ENCODE data around the gene ABCG8.

The ABCG8 gene

DNA sequence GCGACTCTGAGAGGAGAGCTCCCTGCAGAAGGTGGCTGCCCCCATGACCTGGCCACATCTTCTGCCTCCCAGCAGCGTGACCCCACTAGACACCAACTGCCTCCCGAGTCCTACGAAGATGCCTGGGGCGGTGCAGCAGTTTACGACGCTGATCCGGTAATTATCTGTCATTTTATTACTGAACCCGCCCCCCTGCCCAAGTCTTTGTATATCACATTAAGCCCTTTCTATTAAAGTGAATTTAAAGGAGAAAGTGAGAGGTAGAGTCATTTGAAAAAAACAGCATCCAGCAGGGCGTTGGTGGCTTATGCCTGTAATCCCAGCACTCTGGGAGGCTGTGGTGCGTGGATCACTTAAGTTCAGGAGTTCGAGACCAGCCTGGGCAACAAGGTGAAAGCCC, 33.4 kb downstream of the ABCG8 start:
- DNase-seq = no peak

DNA sequence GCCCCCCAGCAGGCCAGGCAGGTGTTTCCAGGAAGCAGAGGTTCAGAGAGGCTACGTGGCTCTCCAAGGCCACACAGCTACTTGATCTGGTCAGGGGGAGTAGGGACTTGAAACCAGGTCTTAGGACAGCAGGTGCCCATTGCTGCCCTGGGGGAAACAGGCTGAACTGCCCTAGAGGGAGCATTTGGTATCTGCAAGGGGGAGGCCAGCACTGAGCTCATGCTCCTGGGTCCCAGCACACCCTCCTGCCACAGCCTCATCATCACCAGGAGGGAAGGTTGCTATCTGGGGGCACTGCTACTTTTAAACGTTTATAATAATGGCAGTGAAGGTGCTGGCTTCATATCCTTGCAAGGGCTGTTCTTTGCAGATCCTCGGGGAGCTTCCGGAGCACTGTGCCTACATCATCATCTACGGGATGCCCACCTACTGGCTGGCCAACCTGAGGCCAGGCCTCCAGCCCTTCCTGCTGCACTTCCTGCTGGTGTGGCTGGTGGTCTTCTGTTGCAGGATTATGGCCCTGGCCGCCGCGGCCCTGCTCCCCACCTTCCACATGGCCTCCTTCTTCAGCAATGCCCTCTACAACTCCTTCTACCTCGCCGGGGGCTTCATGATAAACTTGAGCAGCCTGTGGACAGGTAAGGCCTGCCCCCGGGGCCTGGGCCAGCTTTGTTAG, 36.1 kb downstream of the ABCG8 start:
- no peak for DNase-seq

DNA sequence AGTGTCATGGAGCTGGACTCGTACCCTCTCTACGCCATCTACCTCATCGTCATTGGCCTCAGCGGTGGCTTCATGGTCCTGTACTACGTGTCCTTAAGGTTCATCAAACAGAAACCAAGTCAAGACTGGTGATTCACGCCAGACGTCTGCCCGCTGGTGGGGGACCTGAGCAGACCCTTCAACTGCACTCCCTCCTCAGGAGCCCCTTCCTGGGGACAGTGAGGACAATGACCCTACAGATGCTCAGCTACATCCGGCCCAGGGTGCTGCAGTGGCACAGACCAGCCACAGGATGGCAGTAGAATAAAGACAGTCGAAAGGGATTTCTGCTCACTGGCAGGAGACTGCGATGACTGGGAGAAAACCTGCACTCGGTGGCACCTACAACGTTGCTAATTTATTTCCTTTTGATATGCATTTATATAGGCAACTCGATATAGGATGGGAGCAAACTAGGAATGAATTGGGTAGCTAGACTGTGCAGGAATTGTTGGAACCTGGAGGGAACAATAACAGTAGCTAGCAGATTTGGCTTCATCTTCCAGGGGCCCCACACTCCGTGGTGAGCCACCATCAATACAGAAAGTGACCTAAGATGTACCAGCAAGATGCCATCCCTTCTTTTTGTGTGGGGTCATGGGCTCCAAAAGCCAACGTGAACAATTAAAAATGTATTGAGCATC, 39.2 kb downstream of the ABCG8 start:
- DNase-seq = peak in 38 of 51 donors; percentile 8 to 79 (median 45)

DNA sequence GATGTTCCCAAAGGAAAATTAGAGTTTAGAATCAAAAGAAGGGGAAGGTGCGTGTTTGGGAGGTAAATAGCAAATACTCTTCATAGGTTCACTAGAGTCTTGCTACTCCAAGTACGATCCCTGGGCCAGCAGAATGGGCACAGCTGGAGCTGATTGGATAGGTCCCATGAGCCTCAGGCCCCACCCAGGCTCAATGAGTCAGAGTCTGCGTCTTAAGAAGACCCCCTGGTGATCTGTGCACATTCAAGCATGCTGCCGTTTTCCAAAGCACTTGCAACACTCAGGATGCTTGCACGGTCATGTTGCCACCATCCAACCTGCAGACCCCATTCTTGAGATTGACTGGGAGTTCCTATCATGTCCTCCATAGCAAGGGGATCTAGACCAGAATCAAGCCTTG, 40.5 kb downstream of the ABCG8 start:
- no peak for DNase-seq

DNA sequence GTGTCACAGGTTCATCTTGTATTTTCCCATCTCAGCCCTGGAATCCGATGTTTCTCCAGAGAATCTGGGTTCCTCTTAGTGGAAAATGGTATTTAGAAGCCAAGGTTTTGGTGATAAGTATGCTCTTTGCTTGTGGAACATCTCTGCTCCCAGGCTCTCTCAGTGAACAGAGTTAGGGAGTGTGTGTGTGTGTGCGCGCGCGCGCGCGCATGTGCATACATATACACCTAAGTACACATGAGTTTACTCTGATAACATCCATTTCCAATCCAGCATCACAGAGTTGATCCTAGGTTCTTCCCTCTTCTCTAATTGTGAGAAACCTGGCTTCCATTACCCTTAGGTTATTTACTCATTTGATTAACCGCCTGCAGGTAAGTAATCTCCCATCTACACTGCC, 41.7 kb downstream of the ABCG8 start:
- no peak for DNase-seq

DNA sequence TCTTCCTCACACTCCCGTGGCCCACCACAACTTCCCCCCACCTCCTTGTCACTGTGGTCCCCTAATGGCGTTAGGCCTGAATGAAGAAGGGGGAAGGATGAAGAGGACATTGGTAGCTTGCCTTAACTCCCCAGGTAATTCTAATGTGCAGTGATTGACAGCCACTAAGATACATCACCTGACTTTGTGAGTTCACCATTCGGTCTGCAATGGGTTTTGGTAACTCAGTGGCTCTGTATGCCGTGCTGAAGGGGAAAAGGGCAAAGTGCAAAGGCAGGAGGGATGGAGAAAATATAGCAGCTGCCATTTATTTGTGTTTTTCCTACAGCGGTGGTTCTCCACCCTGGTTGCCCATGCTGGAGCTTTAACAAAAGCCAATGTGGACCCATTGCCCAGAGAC, 42.2 kb downstream of the ABCG8 start:
- no peak for DNase-seq

DNA sequence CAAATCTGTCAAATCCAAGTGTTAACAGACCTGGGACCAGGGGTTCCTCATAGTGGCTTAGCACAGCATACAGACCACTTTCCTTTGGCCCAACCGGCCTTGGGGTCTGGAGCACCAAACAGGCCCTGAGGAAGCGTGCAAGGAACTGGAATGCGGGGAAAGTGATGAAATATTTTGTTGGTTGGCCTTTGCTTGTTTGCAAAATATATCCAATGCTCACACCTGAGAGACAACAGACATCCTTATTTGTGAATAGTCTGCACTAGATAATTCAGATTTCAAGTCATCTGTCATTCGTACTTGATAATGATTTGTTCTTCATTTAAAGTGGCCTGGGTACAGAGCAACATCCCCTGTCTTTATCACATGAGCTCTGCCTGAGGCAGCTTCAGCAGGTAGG, 43.5 kb downstream of the ABCG8 start:
- DNase-seq = no peak

DNA sequence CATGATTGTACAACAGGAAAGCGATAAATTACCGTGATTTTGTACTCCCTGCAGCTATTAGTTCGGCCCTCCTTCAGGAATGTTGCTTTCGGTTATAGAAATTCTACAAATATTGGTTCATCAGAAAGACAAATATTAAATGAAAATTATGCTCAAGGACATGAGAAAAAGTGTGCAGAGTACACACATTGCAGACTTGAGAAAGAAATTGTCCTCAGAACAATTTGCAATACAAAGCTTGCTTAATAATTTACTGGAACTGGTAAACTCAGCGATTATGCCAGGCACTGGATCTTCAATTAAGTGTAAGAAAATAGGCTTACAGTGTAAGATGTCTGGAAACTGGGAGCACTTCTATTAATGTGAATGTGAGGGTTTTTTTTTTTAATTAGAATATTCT, 45.9 kb downstream of the ABCG8 start:
- DNase-seq = no peak

DNA sequence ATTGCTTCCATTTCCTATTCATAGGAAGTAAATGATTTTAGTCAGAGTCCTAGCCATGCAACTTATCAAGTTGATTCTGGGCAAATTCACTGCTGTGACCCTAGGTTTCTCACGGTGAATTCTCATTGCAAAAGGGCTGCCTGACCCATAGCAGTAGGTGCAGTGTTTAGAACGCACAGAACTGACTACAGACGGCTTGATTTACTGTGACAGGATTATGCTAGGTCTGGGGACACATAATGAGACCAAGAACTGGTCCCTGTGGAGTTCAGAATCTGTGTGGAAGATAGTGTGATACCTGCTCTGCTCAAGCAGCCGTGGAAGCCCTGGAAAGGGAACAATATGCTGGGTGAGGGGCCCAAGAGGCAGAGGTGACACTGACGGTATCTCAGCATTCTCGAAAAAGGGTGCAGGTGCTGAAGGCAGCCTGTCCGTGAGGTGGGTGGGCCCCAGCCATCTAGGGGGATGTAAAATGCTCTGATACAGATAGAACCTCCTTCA, 46.4 kb downstream of the ABCG8 start:
- no peak for DNase-seq

DNA sequence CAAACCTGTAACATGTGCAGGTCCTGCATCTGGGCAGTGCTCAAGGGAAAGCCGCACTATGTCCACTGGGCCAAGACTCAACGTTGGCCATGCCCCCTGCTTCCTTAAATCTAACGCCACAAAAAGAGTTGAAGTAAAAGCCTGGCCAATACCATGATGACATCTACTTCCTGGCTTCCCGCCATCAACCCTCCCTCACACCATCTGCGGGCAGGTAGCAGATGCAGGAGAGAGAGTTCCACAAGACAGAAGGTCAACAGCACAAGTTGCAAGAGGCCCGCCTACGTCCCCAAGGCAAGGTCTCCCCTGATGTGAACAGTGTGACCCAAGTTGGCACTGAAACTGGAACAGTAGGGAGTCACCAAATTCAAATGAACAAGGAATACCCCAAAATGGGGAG, 48.4 kb downstream of the ABCG8 start:
- DNase-seq = no peak

DNA sequence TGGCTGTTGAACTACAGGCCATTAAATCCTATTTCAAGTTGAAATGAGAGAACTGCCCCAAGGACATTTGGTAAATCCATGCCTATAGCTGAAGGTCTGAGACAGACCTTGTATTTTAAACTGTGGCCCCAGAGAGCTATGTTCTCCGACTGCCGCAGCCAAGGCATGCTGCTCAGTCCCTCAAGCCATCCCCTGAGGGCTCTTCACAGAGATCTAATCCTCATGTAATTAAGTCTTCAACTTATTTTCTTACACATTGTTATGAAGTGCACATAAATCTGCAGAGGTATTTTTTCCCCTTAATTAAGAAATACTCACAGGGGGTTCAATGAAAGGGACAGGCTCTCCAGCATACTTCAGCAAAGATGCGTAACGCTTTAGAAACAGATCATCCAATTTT, 50.6 kb downstream of the ABCG8 start:
- no peak for DNase-seq

DNA sequence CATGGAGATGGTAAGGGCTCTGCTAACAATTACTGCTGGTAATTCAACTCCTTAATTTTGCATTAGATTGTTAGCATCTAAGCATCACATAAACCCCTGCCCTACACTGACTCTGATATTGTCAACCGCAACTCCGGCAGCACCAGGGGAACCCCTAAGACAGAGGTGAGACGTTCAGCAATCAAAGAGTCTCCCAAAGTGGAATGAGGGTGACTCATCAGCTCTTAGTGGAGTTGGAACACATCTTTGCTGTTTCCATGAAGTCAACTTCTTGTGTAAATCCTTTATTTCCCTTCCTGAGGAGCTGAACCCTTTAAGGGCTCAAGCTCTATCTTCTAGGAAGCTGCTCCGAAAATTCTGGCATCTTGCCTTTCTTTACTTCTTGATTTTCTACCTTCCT, 52.1 kb downstream of the ABCG8 start:
- DNase-seq = no peak

DNA sequence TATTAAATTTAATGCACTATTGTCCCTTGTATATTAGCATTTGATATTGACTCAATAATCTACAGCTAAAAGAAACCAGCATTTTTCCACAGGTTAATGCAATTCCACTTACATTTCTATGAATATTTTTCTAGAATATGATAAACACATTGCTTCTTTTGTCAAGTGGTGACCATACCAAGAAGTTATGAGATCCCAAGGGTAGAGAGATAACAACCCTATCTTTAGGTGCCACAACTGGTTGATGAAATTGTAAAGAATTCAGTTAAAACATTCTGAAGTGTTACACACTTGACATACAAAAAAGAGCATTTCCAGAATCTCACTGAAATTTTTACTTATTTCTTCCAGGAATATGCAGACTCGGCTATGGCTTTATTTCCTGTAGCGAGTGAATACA, 56.0 kb downstream of the ABCG8 start:
- DNase-seq = no peak

DNA sequence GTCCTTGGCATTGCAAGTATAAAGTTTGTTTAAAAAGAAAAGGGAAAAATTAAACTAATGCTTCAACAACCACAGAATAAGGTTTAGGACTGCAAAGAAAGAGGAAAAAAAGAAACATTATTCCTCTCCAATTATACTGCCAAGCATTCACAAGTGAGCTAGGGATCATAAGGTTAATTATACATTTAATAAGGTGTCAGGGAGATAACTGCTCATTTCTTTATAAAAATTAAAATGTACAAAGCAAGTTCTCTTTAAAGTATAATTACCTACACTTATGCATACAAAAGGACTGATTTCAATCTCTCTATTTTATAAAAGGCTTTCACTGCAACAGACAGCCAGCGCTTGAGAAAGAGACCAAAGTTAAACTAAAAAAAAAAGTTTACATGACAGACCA, 58.1 kb downstream of the ABCG8 start:
- DNase-seq = no peak

DNA sequence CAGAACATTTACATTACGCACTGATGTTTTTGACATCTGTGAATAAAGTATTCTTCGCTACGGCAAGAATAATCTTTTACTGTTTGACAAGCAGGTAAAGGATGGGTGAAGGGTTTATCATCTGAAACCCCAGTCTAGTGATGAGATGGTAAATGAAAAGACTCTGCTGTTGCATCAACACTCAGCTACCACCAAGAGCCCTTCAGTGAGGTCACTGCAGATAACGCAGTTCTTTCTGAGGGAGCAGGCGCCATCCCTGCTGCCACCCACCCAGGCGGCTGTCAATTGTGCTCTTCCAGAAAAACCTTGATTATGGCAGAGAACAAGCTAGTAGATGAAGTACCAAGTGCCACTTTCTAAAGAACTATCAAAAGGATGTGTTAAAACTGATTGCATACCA, 58.7 kb downstream of the ABCG8 start:
- no peak for DNase-seq

DNA sequence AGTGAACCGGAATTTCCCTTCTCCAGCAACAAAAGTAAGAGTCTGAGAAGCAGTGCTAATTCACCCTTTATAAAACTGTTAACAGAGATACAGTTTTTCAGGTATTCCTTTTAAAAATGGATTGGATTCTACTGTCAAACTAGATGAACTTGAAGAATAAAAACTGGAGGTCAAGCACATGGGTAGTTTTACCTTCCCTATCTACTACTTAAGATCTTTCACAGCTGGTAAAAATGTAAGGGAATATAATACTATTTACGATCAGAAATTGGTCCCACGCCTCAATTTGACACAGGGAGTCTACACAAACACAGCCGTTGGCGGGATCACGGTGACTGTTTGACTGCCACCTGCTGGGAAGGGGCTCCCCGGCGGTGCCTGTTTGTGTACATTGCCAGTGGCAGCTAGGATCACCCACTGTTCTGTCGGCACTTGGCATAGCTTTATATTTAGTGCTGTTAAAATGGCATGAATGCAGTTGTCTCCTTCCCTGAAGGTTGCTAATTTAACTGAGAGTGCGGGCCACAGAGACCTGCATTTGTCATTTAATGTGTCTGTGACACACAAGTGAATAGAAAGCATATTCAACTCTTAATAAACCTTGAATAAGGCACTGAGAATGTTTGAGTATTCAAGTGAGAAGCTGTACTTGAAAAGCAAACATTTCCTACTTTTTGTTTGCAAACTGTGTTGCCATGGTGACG, 59.5 kb downstream of the ABCG8 start:
- DNase-seq = peak in 27 of 51 donors; percentile 2 to 63 (median 19)

DNA sequence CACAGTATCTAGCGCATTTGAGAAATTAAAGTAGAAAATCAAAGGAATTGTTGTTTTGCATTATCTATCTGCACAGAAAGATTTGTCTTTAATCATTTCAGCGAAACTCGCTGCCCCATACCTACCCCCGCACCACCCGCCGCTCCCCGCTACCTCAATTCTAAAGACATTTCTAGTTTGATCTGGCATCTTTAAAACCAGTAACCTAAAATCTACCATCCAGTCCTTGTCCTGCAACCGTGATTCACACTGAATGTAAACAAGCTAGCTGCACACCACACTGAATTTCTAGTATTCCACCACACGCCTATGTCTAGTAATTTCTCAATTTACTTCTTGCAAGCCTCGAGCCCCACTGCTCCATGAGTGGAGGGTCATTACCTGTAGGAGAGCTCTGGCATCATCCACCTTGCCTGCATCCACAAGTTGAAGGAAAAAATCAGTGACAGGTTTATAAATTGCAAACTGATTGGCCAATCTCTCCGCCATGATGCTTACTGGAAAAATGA, 60.1 kb downstream of the ABCG8 start:
- DNase-seq = peak in 1 of 51 donors; percentile 63

DNA sequence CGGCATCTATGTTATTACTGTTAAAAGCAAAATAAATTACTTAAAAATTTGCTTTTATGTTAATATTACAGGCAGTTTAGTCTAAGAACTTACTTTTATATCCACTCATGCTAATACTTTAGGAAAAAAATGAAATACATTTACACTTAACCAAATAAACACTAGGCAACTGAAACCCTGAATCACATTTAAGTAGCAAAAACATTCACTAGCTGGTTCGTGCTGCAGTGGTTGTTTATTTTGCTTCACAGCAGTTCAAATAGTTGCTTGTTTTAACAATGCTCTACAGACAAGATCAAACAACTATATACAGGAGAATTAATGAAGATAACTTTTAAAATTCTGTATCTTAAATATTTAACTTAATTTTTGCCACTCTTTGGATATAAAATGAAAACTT, 60.8 kb downstream of the ABCG8 start:
- no peak for DNase-seq

DNA sequence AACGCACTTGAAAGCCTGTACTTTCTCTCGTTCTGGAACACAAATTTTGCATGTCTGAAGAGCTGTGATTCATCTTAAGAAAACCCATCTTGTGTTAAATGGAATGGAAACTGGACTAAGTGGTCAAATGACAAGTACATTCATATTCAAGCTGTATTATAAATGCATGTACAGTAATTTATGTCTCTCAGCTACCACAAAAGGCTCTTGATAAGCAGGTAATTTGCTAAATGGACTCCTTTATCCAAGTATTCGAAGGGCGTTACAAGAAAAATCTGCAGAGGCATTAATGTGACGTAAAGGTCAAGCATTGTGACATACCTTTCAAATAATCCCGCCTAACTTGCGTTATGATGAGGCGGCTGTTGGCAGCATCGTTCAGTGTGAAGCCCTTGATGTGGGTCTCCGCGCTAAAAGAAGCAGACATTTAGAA, 66.6 kb downstream of the ABCG8 start:
- no peak for DNase-seq

DNA sequence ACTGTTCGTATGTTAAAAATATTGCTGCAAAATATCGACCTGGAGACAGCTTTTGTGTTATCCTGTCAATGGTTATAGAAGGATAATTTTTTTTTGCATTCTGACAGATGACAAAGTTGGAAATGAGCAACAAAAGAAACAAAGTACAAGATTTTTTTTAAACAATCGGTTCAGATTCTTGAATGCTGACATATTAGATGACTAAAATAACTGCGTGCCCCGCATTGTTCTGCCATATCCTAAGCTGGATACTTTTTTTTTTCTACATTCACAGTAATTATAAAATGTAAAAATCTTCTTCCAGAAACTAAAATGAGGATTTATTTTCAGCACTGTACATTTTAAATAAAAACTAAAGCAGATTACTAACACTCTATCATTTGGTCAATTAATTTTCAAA, 67.1 kb downstream of the ABCG8 start:
- no peak for DNase-seq

DNA sequence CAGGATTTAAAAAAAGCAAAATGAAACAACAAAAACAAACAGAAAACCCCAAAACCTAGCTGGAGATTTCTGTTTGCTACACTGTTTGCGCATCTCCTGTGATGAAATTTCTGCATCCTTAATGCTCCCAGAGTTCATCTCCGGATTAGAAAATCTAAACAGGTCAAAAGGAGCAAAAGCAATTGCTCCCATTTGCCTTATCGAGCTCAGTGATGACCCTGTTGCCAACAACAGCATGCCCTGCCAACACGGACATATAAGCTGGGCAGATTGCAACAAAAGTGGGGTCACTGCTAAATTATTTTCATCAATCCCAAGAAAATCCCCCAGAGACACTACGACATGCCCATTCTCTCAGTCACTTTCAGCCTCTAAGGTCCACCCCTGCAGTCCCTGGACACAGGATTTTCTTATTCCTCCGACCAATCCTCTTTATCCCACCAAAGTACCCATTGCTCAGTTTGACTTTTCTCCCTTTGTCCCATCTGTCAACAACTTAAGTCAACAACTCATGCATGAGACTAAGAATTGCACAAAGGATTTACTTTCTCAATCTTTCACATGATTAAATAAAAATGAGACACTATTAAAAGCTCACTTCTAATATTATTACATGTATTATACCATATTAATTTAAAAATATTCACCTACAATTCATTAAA, 67.8 kb downstream of the ABCG8 start:
- DNase-seq = no peak

All from hypothalamus (tissue), 51 donors.